Spleen (tissue), 7 donors: ENCODE measurements around the gene KLB.

Experiments
- CTCF ChIP-seq, 11 experiments: fragments of 200-600 bp in 7 of 11; fragments of 450-650 bp in 4 of 11; sonication (generic) in 4 of 11; IDR thresholded peaks in 8 of 11; conservative IDR thresholded peaks in 3 of 11; 1 replicate in 7 of 11; 2 replicates in 4 of 11; pipeline versions ENCODE4 v1.4.0 to v1.8.0; 2016 to 2021; ENCODE audit warnings: antibody characterized with exemption in 11 of 11, inconsistent platforms in 4 of 11, mild to moderate bottlenecking in 1 of 11
- POLR2A ChIP-seq, 3 donors: fragments of 450-650 bp; IDR thresholded peaks; one replicate each; pipeline ENCODE4 v1.5.1; 2017; ENCODE audit warnings: antibody characterized with exemption in 3 of 3, mild to moderate bottlenecking in 1 of 3
- POLR2AphosphoS5 ChIP-seq, 3 donors: sonication (generic); formaldehyde crosslinking; IDR thresholded peaks; one replicate each; pipeline ENCODE4 v1.5.1; 2017; ENCODE audit warnings: antibody characterized with exemption in 3 of 3
- donor health status: DM: no; HTN: no; CAD: no; lungs with moderate emphysema.
- donor health status: DM: no; HTN: no; CAD: no.
- donor health status: DM: no; HTN: no; CAD: no.

- TF ChIP-seq CTCF (IDR thresholded peaks at IDR 0.05 in 8 of 11, conservative IDR thresholded peaks at IDR 0.05 in 3 of 11) (no peak), POLR2AphosphoS5 (IDR thresholded peaks at IDR 0.05) (no peak), POLR2A (IDR thresholded peaks at IDR 0.05) (no peak)
Observed at GRCh38 chr4:39476187-39476895, 69.6 kb downstream of the KLB start.
